GM13977 (cell line): Measurements from ENCODE around the gene UNC13D.
"Not testable (repeated sequence)": the region's sequence is repeated elsewhere in the genome, so short reads cannot be mapped to it uniquely, and the experiment has no call there.

Source experiments
- DNase-seq: peaks from one replicate; pipeline ENCODE4 v3.0.0; 2012; ENCODE audit warnings: low spot score
- CTCF ChIP-seq: IDR thresholded peaks from 2 replicates; pipeline ENCODE4 v1.5.1; 2012; ENCODE audit warnings: mild to moderate bottlenecking, control low read depth; ENCODE audit not compliant: insufficient read depth; ENCODE audit errors: extremely low read depth, missing control alignments
- in situ Hi-C: fragments of 300-500 bp; cut with MboI; formaldehyde crosslinking; loops from one replicate; pipeline ENCODE4 v1.12.0; 2022; ENCODE audit warnings: low sequenced_read_pairs, low pct_unique_long_range_greater_than_20kb, mixed read lengths, inconsistent platforms; ENCODE audit not compliant: unreplicated experiment

Gene UNC13D

GRCh38 chr17:75779987-75780889, 64.0 kb downstream of the UNC13D start:
- no peak for DNase-seq
- TF ChIP-seq CTCF = no peak
- in situ Hi-C loops = no loop called here

GRCh38 chr17:75779250-75779986, 64.8 kb downstream of the UNC13D start:
- no peak for TF ChIP-seq CTCF
- in situ Hi-C loops = no loop called here
- peak; percentile 98 for DNase-seq

- DNase-seq = no peak
- TF ChIP-seq CTCF = peak; percentile 70
- in situ Hi-C loops = no loop called here
These were observed 65.3 kb downstream of the UNC13D start for GRCh38 chr17:75778861-75779249.

GRCh38 chr17:75778066-75778860, 65.9 kb downstream of the UNC13D start:
- DNase-seq, in situ Hi-C loops: not testable (repeated sequence)

GRCh38 chr17:75777296-75777922, 66.8 kb downstream of the UNC13D start:
- in situ Hi-C loops = no loop called here
- TF ChIP-seq CTCF = no peak

More at GRCh38 chr17:75777296-75777922, 66.8 kb downstream of the UNC13D start:
- DNase-seq = no peak
